GM12891 (cell line): ENCODE results near the gene CROCC2.

Source experiments
- DNase-seq: peaks from one replicate; pipeline ENCODE4 v3.0.0; 2011; ENCODE audit warnings: low spot score; ENCODE audit not compliant: insufficient read length
- FAIRE-seq: peaks from 2 replicates; lab custom pipeline; 2011; peaks lifted over from hg19 to GRCh38; lab: Jason Lieb, UNC
- PAX5 ChIP-seq: IDR thresholded peaks from 2 replicates; pipeline ENCODE4 v1.6.1; 2011; ENCODE audit warnings: low read length, moderate library complexity, mild to moderate bottlenecking; ENCODE audit not compliant: insufficient read depth, severe bottlenecking
- POLR2A ChIP-seq: IDR thresholded peaks from 2 replicates; pipeline ENCODE4 v1.6.1; 2011; ENCODE audit warnings: low read depth, low read length, control low read depth
- POLR2AphosphoS5 ChIP-seq: IDR thresholded peaks from 2 replicates; pipeline ENCODE4 v1.6.1; 2011; ENCODE audit warnings: low read depth, low read length, control low read depth
- POU2F2 ChIP-seq: IDR thresholded peaks from 2 replicates; pipeline ENCODE4 v1.6.1; 2011; ENCODE audit warnings: low read depth, mild to moderate bottlenecking, control low read depth, low read length, moderate library complexity
- SPI1 ChIP-seq: IDR thresholded peaks from 2 replicates; pipeline ENCODE4 v1.6.1; 2011; ENCODE audit warnings: low read depth, low read length, control low read depth
- TAF1 ChIP-seq: IDR thresholded peaks from 2 replicates; pipeline ENCODE4 v1.6.1; 2011; ENCODE audit warnings: low read depth, low read length, control low read depth

The CROCC2 gene

GRCh38 chr2:240955306-240956170, 49.4 kb downstream of the CROCC2 start:
- no peak for TF ChIP-seq POLR2AphosphoS5
- TF ChIP-seq TAF1, result no peak
- TF ChIP-seq POLR2A, result no peak
- TF ChIP-seq PAX5, result no peak
- no peak for TF ChIP-seq SPI1
- TF ChIP-seq POU2F2, result no peak
- FAIRE-seq, result no peak
- no peak for DNase-seq

- no peak for FAIRE-seq
- TF ChIP-seq SPI1, result no peak
- TF ChIP-seq TAF1, result no peak
- no peak for TF ChIP-seq POU2F2
- no peak for DNase-seq
Measured at GRCh38 chr2:240956171-240956934, 50.2 kb downstream of the CROCC2 start.

GRCh38 chr2:240956935-240957655, 51.0 kb downstream of the CROCC2 start:
- DNase-seq (no peak), FAIRE-seq (no peak)
- TF ChIP-seq SPI1, result no peak
- TF ChIP-seq PAX5, result no peak
- TF ChIP-seq POLR2AphosphoS5, result no peak
- no peak for TF ChIP-seq POU2F2
- no peak for TF ChIP-seq TAF1
- no peak for TF ChIP-seq POLR2A

GRCh38 chr2:240957656-240958365, 51.7 kb downstream of the CROCC2 start:
- FAIRE-seq (no peak), DNase-seq (no peak)
- TF ChIP-seq SPI1 (no peak), POLR2AphosphoS5 (no peak), PAX5 (no peak), POLR2A (no peak), TAF1 (no peak), POU2F2 (no peak)

GRCh38 chr2:240958366-240959213, 52.5 kb downstream of the CROCC2 start:
- TF ChIP-seq TAF1 (no peak), SPI1 (no peak), POU2F2 (no peak), POLR2A (no peak), PAX5 (no peak), POLR2AphosphoS5 (no peak)
- DNase-seq, result peak; percentile 13
- no peak for FAIRE-seq

GRCh38 chr2:240959214-240959940, 53.2 kb downstream of the CROCC2 start:
- no peak for TF ChIP-seq POU2F2
- TF ChIP-seq POLR2AphosphoS5, result no peak
- TF ChIP-seq PAX5, result no peak
- no peak for TF ChIP-seq TAF1
- no peak for TF ChIP-seq SPI1
- no peak for TF ChIP-seq POLR2A
- DNase-seq (peak; percentile 20), FAIRE-seq (no peak)

GRCh38 chr2:240959941-240960308, 53.8 kb downstream of the CROCC2 start:
- TF ChIP-seq POLR2A (no peak), POU2F2 (no peak), TAF1 (no peak), PAX5 (no peak), POLR2AphosphoS5 (no peak), SPI1 (no peak)
- FAIRE-seq (no peak), DNase-seq (no peak)
